GM12872 (cell line): ENCODE measurements around the gene EMILIN2.

Experiments used
- CTCF ChIP-seq: IDR thresholded peaks from 3 replicates; pipeline ENCODE4 v1.5.1; 2011; ENCODE audit warnings: low read depth, mild to moderate bottlenecking, low read length, moderate library complexity; ENCODE audit not compliant: insufficient read depth

EMILIN2 gene

GRCh38 chr18:2880473-2880872 is 33.7 kb downstream of the EMILIN2 start:
- TF ChIP-seq CTCF: no peak

- TF ChIP-seq CTCF: no peak
Measured at GRCh38 chr18:2881088-2881839, 34.5 kb downstream of the EMILIN2 start.

GRCh38 chr18:2881840-2882195 is 35.0 kb downstream of the EMILIN2 start:
- no peak for TF ChIP-seq CTCF

GRCh38 chr18:2882201-2882600 is 35.4 kb downstream of the EMILIN2 start:
- no peak for TF ChIP-seq CTCF

GRCh38 chr18:2883076-2883735 is 36.4 kb downstream of the EMILIN2 start:
- TF ChIP-seq CTCF: no peak

GRCh38 chr18:2884706-2885285 is 38.0 kb downstream of the EMILIN2 start:
- TF ChIP-seq CTCF: no peak

- TF ChIP-seq CTCF: no peak
Measured at GRCh38 chr18:2887470-2887869, 40.7 kb downstream of the EMILIN2 start.
